Activated T-cell treated with anti-CD3 and anti-CD28 coated beads, Interleukin-2, amount 50 U/mL, for 72 hours (primary cell): Measurements from ENCODE around the gene ST3GAL5. TPM values are rescaled to one million over a fixed set of nuclear protein-coding genes. Genes with fewer than 3 reads are reported as not detected.
A peak's percentile ranks its signal among the peaks of the same experiment; 100 is the strongest.
"Not testable (repeated sequence)": the region's sequence is repeated elsewhere in the genome, so short reads cannot be mapped to it uniquely, and the experiment has no call there.

Experiments used
- ATAC-seq, 2 donors: fragments of 150-1000 bp; cut with Tn5 transposase; replicated peaks in 1 of 2; 2 replicates each; pipeline ENCODE4 v1.10.0; 2021; ENCODE audit warnings: moderate library complexity in 2 of 2, mild to moderate bottlenecking in 1 of 2
- DNase-seq, 2 donors: peaks; one replicate each; pipeline ENCODE4 v3.0.0; 2021 to 2022; ENCODE audit warnings: mixed read lengths in 1 of 2
- H3K27ac Mint-ChIP-seq: one replicate; pipeline ENCODE4 v1.8.0; 2022; ENCODE audit warnings: mild to moderate bottlenecking, moderate library complexity, mixed read lengths
- H3K27me3 Mint-ChIP-seq: one replicate; pipeline ENCODE4 v1.8.0; 2022; ENCODE audit warnings: low read depth, mixed read lengths
- H3K36me3 Mint-ChIP-seq, 2 donors: one replicate each; pipeline ENCODE4 v1.8.0; 2022; ENCODE audit warnings: mixed read lengths in 2 of 2, mild to moderate bottlenecking in 1 of 2; ENCODE audit not compliant: insufficient read depth in 2 of 2
- H3K4me1 Mint-ChIP-seq: one replicate; pipeline ENCODE4 v1.8.0; 2022; ENCODE audit warnings: low read depth, mixed read lengths
- H3K4me3 Mint-ChIP-seq, 2 donors: one replicate each; pipeline ENCODE4 v1.8.0; 2022; ENCODE audit warnings: mild to moderate bottlenecking in 2 of 2, mixed read lengths in 2 of 2, moderate library complexity in 2 of 2
- H3K9me3 Mint-ChIP-seq, 2 donors: one replicate each; pipeline ENCODE4 v1.8.0; 2022; ENCODE audit warnings: mixed read lengths in 2 of 2
- total RNA-seq, 2 donors: library from RNA; stranded (reverse); gene quantifications; one replicate each; pipeline ENCODE4 v1.2.3, GENCODE V29; 2022

The ST3GAL5 gene
- total RNA-seq, 2 donors from 2014 or later = 10.4 to 11.3 TPM

DNA sequence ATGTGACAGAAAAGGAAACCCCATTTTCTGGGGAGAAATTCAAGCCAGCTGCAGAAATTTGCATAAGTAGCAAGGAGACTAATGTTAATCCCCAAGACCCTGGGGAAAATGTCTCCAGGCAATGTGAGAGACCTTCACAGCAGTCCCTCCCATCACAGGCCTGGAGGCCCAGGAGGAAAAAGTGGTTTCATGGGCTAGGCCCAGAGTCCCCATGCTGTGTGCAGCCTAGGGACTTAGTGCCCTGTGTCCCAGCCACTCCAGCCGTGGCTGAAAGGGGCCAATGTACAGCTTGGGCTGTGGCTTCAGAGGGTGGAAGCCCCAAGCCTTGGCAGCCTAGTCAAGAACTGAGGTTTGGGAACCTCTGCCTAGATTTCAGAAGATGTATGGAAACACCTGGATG, 7.0 kb downstream of the ST3GAL5 start:
- H3K27me3 Mint-ChIP-seq, H3K27ac Mint-ChIP-seq, H3K4me3 Mint-ChIP-seq, DNase-seq, H3K9me3 Mint-ChIP-seq, ATAC-seq: not testable (repeated sequence)
- Mint-ChIP-seq H3K4me1 (peaks cover 44% of the 10 kb centered on the region), H3K36me3 (peaks cover 8 to 19% of the 10 kb centered on the region in 2 donors)

DNA sequence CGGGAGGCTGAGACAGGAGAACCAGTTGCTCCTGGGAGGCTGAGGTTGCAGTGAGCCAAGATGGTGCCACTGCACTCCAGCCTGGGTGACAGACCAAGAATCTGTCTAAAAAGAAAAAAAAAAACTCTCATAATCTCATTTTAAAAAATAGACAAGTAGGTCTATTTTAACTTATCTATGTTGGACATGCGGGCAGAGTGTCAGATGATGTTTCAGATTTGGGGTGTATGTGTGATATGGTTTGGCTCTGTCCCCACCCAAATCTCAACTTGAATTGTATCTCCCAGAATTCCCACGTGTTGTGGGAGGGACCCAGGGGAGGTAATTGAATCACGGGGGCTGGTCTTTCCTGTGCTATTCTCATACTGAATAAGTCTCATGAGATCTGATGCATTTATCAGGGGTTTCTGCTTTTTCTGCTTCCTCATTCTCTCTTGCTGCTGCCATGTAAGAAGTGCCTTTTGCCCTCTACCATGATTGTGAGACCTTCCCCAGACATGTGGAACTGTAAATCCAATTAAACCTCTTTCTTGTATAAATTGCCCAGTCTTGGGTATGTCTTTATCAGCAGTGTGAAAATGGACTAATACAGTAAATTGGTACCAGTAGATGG, 8.0 kb downstream of the ST3GAL5 start:
- ATAC-seq, H3K9me3 Mint-ChIP-seq, H3K27ac Mint-ChIP-seq, DNase-seq, H3K27me3 Mint-ChIP-seq, H3K4me3 Mint-ChIP-seq: not testable (repeated sequence)
- Mint-ChIP-seq H3K4me1 (peaks cover 35% of the 10 kb centered on the region), H3K36me3 (peaks cover 8 to 19% of the 10 kb centered on the region in 2 donors)

DNA sequence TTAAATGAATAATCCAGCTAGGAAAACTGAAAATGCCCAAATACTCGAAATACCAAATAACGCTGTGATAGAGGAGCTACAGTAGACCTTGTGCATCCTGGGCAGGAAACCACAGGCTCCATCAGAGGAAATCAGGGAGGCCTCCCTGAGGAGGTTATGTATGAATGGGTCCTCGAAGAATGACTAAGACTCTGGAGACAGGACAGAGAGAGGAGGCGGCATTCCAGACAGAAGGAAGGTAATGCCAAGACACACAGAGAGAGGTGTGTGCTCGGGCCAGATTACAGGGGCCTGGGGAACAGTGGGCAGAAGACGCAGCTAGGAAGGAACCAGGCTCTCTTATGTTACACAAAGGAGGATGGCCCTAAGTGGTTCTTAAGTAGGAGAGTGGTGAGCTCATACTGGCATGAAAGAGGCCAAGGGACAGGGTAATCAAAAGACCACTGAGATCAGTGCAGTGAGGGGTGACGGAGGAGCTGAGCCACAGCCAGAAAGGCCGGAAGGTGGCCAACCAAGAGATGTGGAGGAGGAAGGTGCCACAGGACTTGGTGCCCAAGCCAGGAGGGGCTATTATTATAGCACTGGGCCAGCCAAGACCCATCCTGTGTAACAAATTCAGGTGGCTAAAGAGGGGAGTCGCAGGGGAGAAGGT, 9.9 kb downstream of the ST3GAL5 start:
- peaks cover 6 to 9% of the 10 kb centered on the region in 2 donors for H3K9me3 Mint-ChIP-seq
- no peak for DNase-seq
- no peaks in the 10 kb centered on the region for H3K27me3 Mint-ChIP-seq
- no peak overlapping the region for H3K27ac Mint-ChIP-seq
- peak overlapping the region in 1 of 2 donors; percentile 1 for H3K4me3 Mint-ChIP-seq
- peaks cover 8 to 19% of the 10 kb centered on the region in 2 donors for H3K36me3 Mint-ChIP-seq
- peaks cover 41% of the 10 kb centered on the region for H3K4me1 Mint-ChIP-seq
- no peak for ATAC-seq

DNA sequence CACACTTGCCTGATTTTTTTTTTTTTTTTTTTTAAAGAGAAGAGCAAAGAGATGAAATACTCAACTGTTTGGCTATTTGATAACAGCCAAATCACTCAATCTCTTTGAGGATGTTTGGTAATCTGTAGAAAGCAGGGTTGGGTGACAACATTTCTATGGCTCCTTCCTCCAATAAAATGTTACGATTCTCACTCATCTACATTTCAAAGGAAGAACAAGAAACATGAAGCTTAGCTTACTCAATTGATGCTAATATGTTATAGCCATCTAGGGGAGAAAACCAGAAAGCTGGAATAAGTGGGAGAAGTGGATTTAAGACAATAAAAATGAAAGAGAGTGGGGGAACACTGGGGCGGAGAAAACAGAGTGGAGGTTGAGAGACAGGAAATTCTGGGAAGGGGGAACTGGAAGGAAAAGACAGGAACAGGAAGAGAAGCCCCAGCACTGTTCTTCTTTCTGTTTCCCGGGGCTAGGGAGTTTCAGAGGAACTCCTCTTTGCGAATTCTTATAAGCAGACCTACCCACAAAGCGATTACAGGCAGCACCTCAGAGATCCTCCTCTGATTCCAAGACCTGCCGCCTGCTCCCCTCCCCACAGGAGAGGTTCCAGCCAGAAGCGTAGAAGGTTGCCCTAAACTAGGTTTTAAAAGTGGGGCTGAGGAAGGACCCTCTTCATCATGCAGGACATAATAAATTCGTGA, 13.3 kb downstream of the ST3GAL5 start:
- Mint-ChIP-seq H3K36me3 (no peaks in the 10 kb centered on the region), H3K4me3 (no peak overlapping the region), H3K9me3 (no peaks in the 10 kb centered on the region), H3K4me1 (peaks cover 46% of the 10 kb centered on the region), H3K27me3 (no peaks in the 10 kb centered on the region), H3K27ac (no peak overlapping the region)
- ATAC-seq (no peak), DNase-seq (no peak)

DNA sequence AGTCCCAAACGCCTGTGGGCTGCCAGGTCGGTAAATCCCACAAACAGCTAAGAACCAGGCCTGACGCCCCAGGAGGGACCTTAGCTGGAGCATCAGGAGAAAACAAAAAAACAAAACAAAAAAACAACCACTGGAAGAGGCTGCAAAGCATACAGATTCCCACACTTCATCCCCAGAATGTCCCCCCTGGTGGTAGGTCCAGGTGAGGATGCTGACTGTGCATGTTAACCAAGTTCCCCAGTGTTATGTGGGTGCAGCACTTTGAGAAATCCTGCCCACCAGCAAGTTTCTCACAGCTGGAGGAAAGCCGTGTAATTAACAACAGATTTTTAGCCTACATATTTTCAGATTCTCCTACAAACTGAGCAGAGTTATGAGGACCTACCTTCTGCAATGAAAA, 15.1 kb downstream of the ST3GAL5 start:
- Mint-ChIP-seq H3K27ac (no peak overlapping the region), H3K4me3 (no peak overlapping the region), H3K36me3 (no peaks in the 10 kb centered on the region), H3K4me1 (peaks cover 30% of the 10 kb centered on the region), H3K9me3 (no peaks in the 10 kb centered on the region), H3K27me3 (no peaks in the 10 kb centered on the region)
- ATAC-seq (no peak), DNase-seq (no peak)

DNA sequence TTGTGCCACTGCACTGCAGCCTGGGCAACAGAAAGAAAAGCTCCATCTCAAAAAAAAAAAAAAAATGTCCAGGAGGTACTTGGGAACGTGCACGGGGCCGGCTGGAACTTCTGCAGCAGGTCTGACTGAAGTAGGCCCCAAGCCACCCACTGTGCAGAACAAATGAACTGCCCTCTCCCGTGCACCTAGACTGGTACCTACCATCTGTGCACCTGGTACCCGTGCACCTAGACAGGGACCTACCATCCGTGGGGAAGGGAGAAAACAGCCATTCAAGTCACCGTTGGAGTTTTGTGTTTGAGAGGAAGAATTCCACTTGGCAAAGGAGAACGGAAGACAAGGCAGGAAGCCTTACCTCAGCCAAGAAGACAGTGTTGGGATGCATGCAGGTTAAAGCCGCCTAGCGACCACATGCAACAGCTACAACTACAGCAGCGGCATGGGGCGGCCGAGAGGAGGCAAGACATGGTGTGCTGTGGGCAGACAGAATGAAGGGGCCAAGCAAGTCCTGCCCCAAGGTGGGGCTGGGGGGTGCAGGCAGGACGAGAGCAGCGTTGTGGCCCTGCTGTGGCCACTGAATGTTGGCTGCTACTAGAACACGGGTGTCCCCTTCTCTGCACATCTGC, 16.1 kb downstream of the ST3GAL5 start:
- Mint-ChIP-seq H3K27me3 (no peaks in the 10 kb centered on the region), H3K4me3 (no peak overlapping the region), H3K36me3 (no peaks in the 10 kb centered on the region), H3K4me1 (peaks cover 28% of the 10 kb centered on the region), H3K27ac (no peak overlapping the region), H3K9me3 (no peaks in the 10 kb centered on the region)
- ATAC-seq (no peak), DNase-seq (no peak)

DNA sequence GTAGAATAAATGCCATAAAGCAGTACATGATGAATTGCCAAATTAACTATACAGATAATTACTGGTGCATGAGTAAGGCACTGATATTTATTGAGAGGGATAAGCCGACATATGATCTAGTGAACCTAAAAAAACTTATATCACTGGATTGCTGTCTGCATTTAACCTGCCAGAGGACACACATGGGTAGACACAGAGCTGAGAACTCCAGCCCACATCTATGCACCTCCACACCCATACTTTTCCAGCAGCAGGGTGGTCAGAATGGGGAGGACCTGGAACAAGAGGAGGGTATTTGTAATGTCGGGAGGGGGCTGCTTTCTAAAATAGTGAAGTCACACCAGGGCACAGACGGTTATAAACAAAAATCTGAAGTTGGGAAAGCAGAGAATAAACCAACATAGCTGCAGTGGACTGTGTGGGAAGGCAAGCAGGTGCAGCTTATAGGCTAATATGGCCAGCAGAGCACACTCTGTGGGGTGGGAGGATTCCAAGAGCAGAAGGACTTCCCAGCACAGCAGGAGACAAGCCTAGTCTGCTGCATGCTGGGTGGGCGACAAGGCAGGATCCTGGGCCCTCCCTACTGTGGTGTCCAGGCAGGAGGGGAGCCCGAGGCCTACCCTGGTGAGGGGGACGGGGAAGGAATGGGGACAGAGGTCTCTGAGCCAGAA, 17.2 kb downstream of the ST3GAL5 start:
- Mint-ChIP-seq H3K27me3 (no peaks in the 10 kb centered on the region), H3K36me3 (no peaks in the 10 kb centered on the region), H3K4me1 (peaks cover 36% of the 10 kb centered on the region), H3K9me3 (no peaks in the 10 kb centered on the region), H3K4me3 (no peak overlapping the region), H3K27ac (no peak overlapping the region)
- no peak for ATAC-seq
- DNase-seq = no peak

DNA sequence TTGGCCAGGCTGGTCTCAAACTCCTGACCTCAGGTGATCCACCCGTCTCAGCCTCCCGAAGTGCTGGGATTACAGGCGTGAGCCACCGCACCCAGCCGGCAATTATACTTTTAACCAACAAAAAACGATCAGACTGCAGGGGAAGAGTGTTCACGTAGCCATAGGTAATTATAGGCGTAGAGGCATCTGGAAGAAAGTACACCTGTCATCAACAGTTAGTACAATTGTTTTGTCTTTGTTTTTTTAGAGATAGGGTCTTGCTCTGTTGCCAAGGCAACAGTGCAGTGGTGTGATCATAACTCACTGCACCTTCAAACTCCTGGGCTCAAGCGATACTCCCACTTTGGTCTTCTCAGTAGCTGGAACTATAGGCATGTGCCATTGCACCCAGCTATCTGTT, 20.0 kb downstream of the ST3GAL5 start:
- peaks cover 42% of the 10 kb centered on the region for H3K4me1 Mint-ChIP-seq
- H3K27me3 Mint-ChIP-seq = no peaks in the 10 kb centered on the region
- H3K27ac Mint-ChIP-seq = no peak overlapping the region
- H3K36me3 Mint-ChIP-seq = no peaks in the 10 kb centered on the region
- H3K4me3 Mint-ChIP-seq = no peak overlapping the region
- DNase-seq (no peak), ATAC-seq (no peak)
- no peaks in the 10 kb centered on the region for H3K9me3 Mint-ChIP-seq

DNA sequence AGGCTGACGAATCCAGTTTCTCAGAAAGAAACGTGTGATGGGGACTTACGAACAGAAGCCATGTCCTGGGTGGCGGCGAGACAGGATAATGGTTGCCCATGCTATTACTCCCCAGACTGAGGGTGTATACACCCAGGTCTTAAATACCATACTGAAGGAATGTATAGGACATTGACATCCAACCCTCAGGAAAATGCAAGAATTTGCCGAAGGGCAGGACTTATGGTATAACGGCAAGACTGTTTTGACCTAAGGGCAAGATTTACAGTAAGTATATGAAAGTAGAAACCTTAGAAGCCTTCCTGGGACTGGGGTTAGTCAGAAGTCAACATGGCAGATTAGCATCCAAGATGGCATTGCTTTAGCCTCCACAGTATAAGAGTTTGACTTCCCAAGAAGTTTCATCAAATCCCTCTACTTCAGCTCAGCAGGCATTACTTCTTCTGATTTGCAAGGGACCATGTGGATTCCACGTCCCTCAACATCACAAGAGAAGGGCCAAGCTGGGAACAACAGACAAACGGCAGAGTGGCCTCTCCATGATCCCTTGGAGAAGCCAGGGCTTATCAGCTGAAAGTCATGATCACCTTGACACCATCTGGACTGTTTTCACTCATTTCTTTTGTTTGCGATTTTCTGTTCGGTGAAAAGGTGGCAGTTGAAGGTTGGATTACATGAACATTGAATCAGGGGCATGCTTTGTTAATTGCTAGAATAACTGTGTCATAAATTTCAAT, 21.1 kb downstream of the ST3GAL5 start:
- DNase-seq = no peak
- Mint-ChIP-seq H3K9me3 (no peaks in the 10 kb centered on the region), H3K4me3 (no peak overlapping the region), H3K27ac (no peak overlapping the region), H3K4me1 (peaks cover 53% of the 10 kb centered on the region), H3K36me3 (no peaks in the 10 kb centered on the region), H3K27me3 (no peaks in the 10 kb centered on the region)
- no peak for ATAC-seq

DNA sequence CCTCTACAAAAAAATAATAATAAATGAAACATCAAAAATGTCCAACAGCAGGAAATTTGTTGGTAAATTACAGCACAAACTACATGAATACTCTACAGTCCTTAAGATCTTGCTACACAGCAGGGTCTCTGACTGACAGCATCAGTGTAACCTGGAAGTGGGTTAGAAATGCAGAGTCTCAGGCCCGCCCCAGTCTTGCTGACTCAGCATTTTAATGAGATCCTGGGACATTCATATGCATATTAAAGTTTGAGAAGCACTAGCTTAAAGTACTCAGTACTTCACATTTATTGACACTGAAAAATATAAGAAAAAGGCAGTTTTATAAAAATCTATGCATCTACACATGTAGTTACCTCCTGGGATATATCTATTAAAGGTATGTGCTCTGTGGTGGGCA, 21.7 kb downstream of the ST3GAL5 start:
- H3K36me3 Mint-ChIP-seq = no peaks in the 10 kb centered on the region

DNA sequence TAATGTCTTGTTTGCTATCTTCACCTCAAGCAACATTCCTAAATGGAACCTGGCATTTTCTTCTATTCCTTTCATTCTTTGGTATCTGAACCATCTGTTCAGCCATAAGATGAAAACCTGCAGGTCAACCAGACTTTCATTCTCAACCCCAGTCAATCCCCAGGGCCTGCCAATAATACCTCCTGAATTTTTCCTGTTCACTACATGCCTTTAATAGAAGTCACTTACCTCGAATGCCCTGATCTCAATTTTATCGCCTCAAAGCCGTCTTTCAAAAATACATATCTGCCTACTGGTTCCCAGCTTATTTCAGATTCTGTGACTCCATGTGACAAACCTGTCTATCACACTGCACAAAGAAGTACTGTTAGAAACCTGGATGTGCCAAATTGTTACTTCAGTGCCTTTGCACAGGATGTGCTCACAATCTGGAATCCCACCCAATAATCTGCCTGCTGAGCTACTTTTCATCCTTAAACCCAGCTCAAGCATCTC, 22.6 kb downstream of the ST3GAL5 start:
- Mint-ChIP-seq H3K27me3 (no peaks in the 10 kb centered on the region), H3K4me1 (peaks cover 59% of the 10 kb centered on the region), H3K4me3 (peak overlapping the region in 1 of 2 donors; percentile 39), H3K9me3 (no peaks in the 10 kb centered on the region), H3K36me3 (no peaks in the 10 kb centered on the region), H3K27ac (no peak overlapping the region)
- ATAC-seq (no peak), DNase-seq (no peak)

More for the DNA sequence above, 21.7 kb downstream of the ST3GAL5 start:
- DNase-seq (no peak), ATAC-seq (no peak)
- H3K4me1 Mint-ChIP-seq = peaks cover 58% of the 10 kb centered on the region
- H3K27ac Mint-ChIP-seq = no peak overlapping the region
- no peaks in the 10 kb centered on the region for H3K9me3 Mint-ChIP-seq
- no peak overlapping the region for H3K4me3 Mint-ChIP-seq
- H3K27me3 Mint-ChIP-seq = no peaks in the 10 kb centered on the region

DNA sequence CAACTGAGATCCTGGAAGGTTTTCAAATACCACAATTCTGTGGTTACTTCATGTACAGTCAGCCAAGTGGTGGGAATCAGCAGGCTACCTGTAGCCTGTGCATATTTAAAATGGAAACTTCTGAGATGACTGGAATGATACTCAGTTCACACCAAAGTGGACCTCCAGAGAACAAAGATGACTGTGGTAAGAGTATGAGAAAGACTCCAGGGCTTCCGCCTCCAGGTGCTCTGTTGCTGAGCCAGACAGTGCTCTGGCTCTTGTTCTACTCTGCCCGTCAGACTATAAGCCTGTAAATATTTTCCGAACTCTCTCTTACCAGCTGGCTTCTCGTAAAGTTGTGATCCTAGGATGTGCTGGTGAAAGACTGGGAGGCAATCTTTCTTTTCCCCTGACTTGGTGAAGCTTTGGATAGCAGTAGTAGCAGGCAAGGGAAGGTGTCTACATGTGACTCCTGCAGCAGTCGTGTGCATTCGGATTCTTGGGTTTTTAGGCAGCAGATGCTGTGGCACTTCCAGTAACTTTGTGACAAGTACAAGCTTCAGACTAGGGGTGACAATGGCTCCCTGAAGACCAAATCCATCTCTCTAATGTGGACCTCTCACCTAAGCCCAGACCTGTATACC, 23.1 kb downstream of the ST3GAL5 start:
- Mint-ChIP-seq H3K36me3 (no peaks in the 10 kb centered on the region), H3K4me3 (peak overlapping the region; percentile 14 to 65), H3K27me3 (no peaks in the 10 kb centered on the region), H3K4me1 (peaks cover 64% of the 10 kb centered on the region), H3K27ac (peak overlapping the region; percentile 85), H3K9me3 (no peaks in the 10 kb centered on the region)
- DNase-seq (peak; percentile 49 to 55), ATAC-seq (peak; percentile 89 to 93)
